Stimulated activated CD4-positive, alpha-beta T cell treated with anti-CD3 and anti-CD28 coated beads, Interleukin-1b, Interleukin-23, amount 100 ng/mL, for 1 hour (primary cell): ENCODE results near the gene BMPER.

Experiments used
- DNase-seq, 2 donors: peaks; one replicate each; pipeline ENCODE4 v3.0.0-alpha.2; 2020; ENCODE audit warnings: low read depth in 2 of 2

BMPER gene

DNA sequence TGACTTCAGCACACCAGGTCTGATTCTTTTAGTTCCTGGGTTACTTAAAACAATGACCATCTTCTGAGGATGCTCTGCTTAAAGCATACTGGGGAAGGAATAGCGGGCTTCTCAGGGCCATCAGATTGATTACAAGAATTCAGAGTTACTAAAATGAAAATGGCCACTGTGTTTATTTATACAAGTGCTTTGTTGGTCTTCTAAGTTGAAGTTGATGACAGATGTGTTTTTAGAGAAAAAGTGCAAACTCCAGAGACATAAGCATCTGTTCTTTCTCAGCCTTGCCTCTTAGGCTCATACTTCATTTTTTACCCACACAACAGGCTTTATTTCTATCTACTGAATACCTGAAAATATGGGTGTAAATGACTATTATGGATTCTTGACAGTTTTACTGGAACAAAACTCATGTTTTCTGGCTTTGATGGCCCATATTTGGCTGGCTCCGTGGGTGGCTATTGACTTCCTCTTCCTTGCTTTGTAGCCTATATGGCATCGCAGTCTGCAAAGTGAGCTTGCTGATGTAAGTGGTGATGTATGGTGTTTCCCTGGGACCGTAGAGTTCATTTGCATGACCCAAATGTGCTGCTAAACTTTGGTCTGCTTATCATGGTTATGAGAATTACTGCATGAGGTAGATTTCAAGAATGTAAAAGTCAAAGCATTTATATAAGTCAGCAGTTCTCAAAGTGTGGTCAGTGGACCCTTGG lies 121.3 kb downstream of the BMPER start:
- DNase-seq, result no peak

DNA sequence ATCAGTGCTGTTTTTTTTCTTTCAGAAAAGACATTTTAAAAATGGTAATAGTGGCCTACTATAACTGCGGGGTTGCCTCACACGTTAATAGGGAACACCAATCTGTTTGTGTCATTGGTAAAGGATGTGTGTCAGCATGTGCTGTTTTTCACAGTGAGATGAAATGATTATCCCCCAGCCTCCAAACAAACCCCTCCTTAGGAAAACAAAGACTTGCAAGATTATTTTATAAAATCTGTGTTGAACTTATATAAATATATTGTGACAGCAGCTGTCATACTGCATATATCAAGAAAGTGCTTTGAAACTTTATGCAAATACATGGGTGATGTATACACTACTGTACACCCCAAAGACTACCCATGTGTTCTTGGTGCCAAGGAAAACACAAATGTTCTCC lies 125.8 kb downstream of the BMPER start:
- DNase-seq, result no peak

DNA sequence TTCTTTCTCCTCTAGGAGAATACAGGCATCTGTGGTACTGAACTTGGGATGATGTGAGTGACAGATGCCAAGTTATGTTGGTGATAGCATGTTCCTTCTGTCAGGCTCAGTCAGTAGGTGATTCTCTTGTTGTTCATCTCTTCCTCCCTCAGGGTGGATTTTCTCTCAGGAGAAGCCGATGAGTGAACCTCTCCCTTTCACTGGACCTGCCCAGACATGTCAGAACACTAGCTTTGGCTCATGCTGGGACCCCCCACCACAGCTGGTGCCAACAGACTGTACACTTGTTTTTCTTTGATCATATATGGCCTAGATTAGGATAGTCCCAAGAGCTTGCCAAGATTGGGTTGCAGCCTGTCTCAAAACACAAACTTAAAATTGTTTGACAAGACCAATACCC lies 129.4 kb downstream of the BMPER start:
- DNase-seq, result no peak

DNA sequence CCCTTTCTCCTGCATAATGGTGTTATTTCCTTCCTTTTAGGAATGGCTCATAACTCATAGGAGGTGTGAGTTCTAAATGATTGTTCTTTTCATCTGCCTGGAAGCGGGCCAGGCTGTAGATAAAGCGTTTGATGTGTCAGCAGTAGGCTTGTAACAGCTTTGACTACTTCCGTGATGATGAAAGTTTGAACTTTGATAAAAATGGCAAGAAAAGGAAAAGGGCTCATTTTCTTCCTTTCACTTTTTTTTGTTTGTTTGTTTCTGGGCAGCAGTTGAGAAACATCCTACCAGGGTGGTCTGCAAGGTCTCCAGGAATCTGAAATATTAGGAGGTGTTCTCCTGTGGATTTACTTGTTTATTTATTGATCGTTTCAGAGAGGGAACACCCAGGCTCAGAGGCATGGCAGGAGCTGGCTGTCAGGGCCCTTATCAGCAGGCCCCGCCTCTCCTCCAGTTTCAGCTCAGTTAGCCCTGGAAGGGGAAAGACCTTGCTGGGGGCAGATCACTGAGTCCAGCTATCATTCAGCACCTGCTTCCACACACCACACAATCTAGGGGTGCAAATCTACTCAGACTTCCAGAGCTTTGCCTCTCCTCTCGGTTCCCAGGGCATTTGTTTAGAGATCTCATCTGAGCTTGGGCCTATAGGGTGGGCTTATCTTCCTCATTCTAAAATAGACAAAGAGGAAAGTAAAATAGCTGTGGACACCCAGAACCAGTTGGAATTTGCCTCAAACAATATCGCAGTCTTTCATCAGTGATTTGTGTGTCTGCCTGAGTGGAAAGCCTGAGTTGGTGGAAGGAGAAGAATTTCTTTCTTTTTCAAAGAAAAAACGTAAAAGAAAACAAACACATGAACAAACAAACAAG lies 130.9 kb downstream of the BMPER start:
- no peak for DNase-seq

DNA sequence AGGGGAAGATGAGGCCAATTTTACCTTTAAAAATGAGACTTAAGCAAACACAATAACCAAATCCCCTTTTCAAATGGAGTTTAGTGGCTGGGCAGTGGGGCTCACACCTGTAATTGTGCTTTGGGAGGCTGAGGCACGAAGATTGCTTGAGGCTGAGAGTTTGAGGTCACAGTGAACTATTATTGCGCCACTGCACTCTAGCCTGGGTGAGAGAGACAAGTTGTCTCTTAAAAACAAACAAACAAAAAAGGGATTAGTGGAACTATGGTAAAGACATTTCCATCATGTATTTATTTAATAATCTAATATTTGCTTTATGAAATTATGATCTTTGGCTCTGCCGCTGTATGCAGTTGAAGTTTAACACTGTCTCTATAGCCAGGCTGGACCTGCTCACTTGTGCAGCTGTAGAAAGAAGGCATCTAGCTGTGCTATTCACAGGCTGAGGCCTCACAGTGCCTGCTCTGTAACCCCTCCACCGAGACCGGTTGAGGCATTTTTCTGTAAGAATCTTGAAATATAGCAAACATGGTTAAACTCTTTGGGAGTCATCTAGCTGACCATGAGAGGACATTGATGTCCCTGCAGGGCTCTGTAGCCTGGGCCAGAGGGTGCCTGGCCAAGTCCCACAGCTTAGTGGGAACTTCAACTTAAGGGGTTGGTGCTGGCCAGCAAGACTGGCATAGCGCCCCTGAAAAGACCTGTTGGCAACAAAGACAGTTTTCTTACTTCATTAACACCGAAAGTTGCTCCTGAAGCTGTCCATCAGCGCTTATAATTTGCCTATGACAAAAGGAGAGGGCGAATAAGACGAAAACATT lies 131.8 kb downstream of the BMPER start:
- DNase-seq, result no peak

DNA sequence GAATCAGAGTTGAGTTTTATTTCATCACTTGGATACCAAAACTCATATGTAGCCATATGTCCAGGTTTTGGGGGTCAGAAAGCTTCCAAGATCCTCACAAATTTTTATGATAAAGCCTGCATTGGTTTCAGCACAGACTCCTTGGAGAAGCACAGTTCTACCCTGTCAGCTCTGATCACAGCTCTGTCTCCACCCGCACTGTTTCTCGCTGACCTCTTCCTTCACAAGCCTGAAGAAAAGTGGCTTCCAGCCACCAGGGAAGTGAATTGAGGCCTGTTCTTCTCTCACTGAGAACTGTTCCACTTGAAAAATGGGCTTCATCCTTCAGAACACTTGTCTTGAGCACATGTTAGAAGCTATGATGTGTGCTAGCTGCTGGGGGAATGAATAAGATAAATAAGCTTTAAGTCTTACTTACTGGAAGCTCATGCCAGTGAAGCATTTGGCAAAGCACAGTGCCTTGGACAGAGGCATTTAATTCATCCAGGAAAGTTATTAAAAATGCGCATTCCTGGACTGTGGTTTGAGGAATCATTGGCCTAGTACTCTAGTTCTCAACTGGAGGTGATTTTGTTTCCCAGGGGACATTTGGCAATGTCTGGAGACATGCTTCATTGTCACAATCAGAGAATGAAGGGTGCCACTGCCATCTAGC lies 133.6 kb downstream of the BMPER start:
- no peak for DNase-seq

DNA sequence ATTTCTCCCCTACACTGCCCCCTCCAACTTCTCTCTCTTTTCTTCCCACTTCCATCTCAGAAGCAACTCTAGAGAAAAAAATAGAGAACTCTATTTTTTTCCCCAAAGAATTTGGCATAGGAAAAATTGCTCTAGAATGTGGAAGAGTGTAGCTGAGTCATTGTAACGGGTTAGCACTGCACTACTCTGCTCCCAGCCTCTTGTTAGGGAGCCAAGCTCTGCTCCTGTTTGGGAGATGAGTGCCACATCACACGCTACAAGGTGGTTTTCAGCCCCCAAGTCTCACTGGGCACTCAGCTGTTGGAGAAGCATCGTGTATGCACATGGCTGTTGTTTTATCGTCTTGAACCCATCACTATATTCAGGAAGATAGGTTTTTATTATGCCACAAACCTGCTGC lies 136.4 kb downstream of the BMPER start:
- no peak for DNase-seq

DNA sequence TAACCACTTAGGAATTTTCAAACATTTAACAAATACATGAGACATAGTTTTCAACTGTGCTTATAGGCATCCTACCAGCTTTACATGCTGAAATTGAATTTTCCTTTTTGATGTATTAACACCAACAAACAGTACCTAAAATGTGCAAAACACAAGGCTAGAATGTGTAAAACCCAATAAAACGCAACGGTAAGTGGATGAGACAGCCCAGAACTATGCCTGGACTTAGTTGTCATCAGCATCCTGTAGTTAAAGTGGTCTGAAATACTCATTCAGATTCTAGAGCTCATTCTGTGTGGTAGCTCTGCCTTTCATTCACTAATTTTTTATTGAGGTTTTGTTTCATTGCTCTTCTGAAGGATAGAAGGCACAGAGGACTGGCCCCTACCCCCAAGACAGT lies 137.1 kb downstream of the BMPER start:
- DNase-seq, result no peak

DNA sequence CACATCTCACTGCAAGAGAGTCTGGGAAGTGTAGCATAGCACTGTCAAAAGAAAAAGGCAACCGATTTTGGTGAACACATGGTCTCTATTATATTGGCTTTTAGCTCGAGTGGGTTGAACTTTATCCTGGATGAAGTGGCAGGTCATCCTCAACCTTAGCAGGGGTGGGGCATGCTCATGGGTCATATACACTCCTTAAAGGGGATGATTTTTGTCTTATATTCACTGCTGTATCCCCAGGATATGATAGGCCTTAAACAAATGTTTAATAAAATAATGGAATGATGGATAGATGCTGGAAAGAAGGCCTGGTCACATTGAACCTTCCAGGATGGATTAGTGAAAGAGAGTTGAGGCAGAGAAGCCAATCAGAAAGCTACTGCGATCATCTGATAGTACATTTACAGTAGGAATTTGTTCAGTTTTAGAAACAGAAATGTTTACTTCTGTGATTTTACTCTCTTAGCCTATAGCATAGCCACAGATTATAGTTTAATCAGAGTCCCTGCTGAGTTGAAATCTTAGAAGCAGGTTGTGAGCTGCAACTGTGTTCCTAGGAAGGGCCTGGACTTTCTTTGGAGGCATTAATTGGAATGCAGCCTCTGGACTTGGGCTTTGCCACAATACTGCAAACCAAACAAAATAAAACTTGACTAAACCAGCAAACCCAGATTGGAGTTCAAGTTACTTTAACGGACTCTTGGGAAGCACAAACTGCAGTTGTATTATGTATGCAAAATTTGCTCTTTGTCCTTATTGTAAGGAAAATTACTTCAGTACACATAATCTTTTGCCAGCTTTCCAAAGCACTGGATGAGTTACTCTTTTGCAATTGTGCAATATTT lies 138.3 kb downstream of the BMPER start:
- no peak for DNase-seq

DNA sequence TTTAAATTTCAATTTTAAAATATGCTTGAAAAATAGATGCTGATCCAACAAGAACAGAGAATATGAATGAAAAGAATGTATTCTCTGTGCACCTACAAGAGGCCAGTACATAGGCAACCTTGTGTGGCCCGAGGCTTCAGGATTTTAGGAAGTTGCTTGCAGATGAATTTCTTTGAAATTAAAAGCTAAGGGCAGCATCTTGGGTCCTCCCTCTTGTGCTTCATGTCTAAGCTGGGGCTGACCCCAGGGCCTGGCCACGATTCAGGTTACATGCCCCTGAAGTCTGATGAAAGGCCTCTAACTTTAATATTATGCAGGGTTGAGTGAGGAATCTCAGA lies 138.9 kb downstream of the BMPER start:
- no peak for DNase-seq

DNA sequence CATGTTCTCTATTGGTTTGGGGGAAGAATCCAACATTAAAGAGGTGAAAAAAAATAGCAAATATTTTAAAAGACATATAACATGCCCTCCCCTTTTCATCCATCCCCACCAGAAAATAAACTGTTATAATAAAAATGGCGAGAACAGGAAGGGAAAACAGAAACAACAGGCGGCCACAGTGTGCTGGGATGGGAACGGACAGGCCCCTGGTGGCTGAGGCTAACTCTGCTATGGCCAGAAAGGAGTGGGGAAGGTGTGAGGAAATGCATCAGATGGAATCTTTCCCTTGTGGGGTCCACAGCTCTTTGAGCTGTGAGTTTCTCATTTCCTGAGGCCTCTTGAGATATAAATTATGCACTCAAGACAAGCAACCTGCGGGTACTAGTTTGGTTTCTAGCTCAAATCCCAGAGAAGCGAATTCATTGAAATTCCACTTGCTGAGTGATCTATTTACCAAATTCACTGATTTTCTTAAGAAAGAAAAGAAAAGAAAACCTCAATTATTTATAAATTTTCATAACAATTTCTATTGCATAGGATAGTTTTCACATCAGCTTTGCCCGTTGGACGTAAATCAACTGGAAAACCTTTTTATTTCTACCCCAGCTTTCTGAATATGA lies 139.5 kb downstream of the BMPER start:
- no peak for DNase-seq

DNA sequence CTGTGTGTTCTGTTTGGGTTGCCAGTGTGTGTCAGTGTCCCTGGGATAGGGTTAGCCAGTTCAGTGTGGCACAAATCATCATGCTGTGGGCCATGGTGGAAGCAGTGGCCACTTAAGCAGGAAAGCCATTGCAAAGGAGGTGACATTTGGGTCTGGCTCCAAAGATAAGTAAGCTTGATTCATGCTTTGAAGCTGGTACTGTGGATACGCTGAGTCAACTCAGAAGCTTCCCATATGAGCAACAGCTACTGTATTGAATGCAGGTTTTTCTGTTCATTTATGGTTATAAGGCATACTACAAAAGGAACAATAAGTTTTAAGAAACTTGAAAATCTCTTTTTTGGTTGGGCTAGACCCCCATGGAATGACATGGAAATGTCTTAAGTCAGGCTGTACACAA lies 143.1 kb downstream of the BMPER start:
- DNase-seq, result no peak

DNA sequence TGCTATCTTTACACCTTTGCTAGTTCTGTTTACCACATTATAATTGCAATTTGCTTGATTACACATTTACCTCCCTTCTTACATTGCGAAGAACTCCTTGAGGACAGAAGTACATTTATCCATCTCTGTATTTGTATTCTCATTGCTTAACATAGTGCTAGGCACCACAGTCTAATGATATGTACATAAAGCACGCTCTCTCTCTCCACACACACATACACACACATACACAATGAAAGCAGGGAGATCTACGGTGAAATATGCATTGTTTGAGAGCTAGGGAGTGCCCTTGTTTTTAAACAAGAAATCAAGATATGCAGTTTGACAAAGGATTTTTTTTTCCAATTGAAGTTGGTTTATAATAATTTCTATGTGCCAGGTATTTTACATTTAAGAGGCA lies 148.7 kb downstream of the BMPER start:
- DNase-seq, result no peak

DNA sequence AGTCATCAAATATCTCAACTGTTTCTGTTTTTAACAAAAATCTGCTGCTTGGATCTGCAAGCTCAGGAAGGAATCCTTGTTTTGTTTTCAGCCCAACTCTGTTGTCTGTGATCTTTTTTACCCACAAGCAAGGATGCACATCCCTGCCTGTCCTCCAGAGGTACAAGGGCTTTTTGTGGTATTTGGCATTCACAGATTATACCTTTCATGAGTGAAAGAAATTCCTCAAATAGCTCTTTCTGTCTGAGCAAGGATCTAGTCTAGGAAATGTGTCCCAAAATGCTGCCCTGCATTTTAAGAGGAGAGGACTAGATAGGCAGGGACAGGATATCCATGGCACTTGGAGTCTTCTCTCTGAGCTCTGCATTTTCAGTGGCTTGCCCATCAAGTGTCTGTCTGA lies 151.8 kb downstream of the BMPER start:
- DNase-seq, result no peak

DNA sequence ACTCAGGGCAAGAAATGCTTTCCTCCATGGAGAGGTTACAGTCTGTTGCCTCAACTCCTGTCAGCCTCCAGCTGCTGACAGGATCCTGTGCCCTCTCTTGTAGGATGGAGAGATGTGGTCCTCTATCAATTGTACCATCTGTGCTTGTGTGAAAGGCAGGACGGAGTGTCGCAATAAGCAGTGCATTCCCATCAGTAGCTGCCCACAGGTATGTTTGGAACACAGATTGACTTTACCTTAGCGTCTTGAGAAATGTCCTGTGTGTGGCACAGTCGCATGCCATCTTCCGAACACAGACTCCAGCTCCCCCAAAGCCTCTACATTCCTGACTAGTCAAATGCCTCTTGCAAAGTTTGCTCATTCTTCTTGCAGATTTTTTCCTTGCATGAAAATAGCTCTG lies 152.6 kb downstream of the BMPER start:
- DNase-seq, result no peak

DNA sequence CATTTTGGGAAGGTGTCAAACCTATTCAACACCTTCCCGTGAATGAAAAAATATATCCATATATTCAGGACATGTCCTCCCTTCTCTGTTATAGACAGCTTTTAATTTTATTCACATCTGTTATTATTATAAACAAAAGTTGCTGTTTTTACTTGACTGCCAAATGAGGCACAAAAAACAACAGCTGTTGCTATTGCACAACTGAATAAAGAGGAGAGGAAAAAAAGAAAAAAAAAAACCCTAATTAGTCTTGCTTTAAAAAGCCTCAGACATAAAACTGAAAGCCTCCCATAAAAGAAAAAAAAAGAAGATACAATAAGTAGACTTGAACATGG lies 153.4 kb downstream of the BMPER start:
- no peak for DNase-seq

DNA sequence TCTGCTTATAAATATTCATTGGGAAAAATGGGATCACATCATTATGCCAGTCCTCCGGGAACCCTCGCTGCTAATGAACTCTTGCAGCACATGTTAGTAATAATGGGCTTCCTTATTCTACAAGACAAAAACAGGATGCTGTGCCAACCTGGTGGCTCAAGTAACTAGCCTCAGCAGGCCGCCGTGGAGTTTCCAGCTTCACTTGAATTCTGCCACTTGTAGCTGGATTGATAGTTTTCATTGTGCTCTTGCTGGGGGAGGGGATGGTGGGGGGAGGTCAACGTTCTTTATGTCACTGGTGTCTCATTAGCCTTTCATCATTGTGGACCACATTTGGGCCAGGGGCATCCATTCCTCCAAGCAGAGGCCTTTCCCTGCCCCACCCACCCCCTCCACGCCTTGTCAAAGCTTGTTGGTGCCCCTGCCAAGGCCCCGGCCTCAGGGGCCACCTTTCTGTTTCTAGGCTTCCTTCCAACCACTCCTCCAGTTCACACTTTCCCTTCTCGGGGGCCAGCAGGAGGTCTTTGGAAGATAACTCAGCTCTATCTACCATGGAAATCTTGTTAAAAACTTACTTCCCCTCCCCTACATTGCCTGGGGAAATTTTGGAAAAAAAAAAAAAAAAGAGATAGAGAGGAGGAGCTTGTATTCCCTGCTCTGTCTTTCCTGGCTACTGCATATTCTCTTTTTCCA lies 153.9 kb downstream of the BMPER start:
- no peak for DNase-seq

DNA sequence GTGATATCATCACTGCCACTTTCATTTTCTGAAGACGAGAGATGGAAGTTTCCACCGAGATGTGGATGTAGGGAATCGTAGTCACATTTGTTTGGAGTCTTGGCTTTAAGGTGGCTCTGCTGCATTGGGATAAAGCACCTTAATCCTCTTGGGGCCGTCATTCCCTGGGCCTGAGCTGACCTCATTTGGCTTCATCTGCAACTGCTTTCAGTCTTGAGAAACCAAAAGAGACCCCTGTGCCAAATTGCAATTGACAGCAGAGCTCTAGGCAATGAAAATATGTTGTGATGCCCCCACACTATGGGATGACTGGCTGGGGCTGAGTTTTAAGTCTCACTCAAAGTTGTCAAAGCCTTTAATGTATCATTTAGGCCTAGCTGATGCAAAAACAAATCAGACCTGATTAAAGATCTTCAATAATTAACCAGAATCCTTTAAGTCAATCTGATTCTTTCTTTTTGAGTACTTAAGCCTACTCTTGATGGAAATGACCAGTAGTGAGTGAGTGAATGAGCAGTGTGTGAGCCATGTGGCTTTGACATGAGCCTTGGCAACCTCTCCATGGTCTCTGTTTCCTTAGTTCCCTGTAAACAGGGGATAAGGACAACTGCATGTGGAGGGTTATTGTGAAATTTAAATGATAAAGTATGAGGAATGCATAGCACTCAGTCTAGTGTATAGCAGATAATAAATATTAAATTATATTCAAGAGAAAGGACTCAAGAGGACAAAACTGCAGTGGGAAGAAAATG lies 155.0 kb downstream of the BMPER start:
- no peak for DNase-seq

DNA sequence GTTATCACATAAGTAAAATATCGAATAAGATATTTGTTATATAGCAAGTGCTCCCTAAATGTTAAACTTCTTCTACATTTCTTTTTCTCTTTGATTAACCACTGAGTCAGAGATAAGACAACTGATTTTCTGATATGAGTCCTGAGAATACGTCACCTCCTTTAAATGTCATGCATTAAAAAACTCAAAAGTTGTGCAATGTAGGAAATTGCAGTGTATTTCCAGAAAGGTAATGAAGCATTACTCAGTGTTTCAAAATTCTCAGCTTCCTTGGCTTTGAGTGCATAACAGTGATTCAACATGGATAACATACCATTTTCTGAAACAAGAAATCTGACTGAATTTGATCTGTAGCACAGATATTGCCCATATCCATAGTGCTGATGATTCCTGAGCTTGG lies 155.8 kb downstream of the BMPER start:
- no peak for DNase-seq

DNA sequence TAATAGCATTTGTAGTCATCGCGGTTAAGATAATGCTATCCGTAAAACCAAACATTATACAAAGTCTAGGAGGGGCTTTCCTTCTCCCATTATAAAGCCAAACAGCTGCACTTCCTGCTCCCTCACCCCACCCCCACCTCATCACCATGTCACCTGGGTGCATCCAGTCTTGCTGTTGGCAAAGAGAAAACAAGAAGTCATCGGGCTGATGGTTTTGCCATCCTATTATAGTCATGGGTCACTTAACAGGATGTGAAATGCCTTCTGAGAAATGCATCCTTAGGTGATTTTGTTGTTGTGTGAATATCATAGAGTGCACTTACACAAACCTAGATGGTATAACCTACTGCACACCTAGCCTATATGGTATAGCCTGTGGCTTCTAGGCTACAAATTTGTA lies 157.0 kb downstream of the BMPER start:
- no peak for DNase-seq
